ENCODE results near the gene CXorf49. TPM values are rescaled to one million over a fixed set of nuclear protein-coding genes. Genes with fewer than 3 reads are reported as not detected.

Gene CXorf49
- total and polyA plus RNA-seq, 2 donors (not counting 3 experiments of a cell fraction or from before 2014, with no cell fraction given) = not detected

DNA sequence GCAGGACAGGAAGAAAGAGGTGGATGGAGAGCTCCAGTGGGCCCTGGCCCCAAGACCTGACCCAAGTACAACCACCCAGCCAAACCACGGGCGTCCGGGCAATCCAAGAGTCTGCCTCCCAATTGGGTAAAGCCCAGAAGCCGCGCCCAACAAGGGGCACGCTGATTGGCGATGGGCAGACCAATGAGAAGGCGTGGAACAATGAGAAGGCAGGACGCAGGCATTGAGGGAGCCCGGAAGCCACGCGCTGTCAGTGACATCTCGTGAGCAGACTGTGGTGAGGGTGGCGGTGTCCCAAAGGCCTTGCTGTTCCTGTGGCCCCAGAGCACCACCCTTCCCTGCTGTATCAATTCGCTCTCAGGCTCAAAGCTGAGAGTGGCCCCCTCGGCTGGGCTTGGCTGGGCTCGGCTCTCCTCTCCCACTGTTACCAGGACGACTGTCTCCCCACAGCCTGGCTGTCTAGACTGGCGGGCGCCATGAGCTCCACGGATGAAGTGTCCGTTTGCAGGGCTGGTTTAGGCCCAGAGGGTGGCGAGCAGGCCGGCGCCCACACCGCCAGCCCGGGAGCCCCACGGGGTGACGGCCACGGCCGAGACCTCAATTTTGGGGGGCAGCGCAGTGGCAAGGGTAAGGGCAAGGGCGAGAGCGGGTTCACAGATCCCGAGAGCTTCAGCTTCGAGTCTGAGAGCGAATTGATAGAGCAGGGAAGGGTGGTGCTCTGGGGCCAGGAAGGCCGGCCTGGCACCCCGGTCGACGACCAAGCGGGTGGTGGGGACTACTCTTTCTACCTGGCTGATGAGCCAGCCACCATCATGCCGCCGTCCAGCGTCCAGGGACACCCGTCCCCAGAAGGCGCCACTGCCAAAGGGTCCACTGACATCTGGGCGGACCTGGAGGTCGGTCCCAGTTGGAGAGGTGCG is 50.5 kb downstream of the CXorf49 start, which contains the start of gene LOC101059915:
LOC101059915 (plus strand) TSS at position 219 of the 920 bp plus-strand sequence.
- H3K79me2 ChIP-seq (ENCODE audit: control insufficient read depth, insufficient read depth, low read length) = no peaks in the 10 kb centered on the region
- POLR2A ChIA-PET = no interaction called here
- no peak within 1 kb of the TSS for H3K4me2 ChIP-seq (ENCODE audit: insufficient read depth, low read length)
- no peaks in the 10 kb centered on the region for H4K20me1 ChIP-seq (replicated peaks; ENCODE audit: control insufficient read depth, extremely low read depth, insufficient read depth, low read length)
- no TSS peak for BruUV-seq (replicated peaks)
- H3K4me1 ChIP-seq (ENCODE audit: control insufficient read depth, extremely low read depth, insufficient read depth, low read length) = no peaks in the 10 kb centered on the region
- H3K27ac ChIP-seq (ENCODE audit: insufficient read depth, low read depth, low read length) = no peak within 1 kb of the TSS
- no peaks in the 10 kb centered on the region for H3K9me3 ChIP-seq (replicated peaks; ENCODE audit: control insufficient read depth, insufficient read depth, low read length)
- no peak within 1 kb of the TSS for H3K9ac ChIP-seq (replicated peaks; ENCODE audit: extremely low read depth, insufficient read depth, low read length)
- intact Hi-C loops (cut with micrococcal nuclease) = no loop called here
- H3K4me3 ChIP-seq (replicated peaks in 1 of 3; ENCODE audit: insufficient read depth in 1 of 3, low read depth in 1 of 3, low read length in 3 of 3) = no peak within 1 kb of the TSS
- CTCF ChIA-PET = no interaction called here
- H2AFZ ChIP-seq (ENCODE audit: low read depth, low read length) = no peak within 1 kb of the TSS
- no peaks in the 10 kb centered on the region for H3K27me3 ChIP-seq (ENCODE audit: control insufficient read depth in 2 of 2, insufficient read depth in 2 of 2, low read length in 2 of 2)
- FAIRE-seq (no peak), DNase-seq (ENCODE audit: low read depth, low spot score) (no peak)
- TF ChIP-seq POLR2A (IDR thresholded peaks at IDR 0.05; ENCODE audit: low read depth, low read length) = no peak
- no peak for TF ChIP-seq GATA2 (IDR thresholded peaks at IDR 0.05; ENCODE audit: insufficient read depth, insufficient read length, low read depth, low read length)
- TF ChIP-seq POLR2AphosphoS5 (IDR thresholded peaks at IDR 0.05; ENCODE audit: insufficient read depth, low read depth, low read length) = no peak
- TF ChIP-seq JUN (IDR thresholded peaks at IDR 0.05; ENCODE audit: borderline replicate concordance, insufficient read depth, insufficient read length, low read depth) = no peak
- TF ChIP-seq EZH2 (IDR thresholded peaks at IDR 0.05; ENCODE audit: borderline replicate concordance, low read depth, low read length, severe bottlenecking) = no peak
- TF ChIP-seq FOS (IDR thresholded peaks at IDR 0.05; ENCODE audit: borderline replicate concordance, insufficient read depth, low read length) = no peak
- H3K9me1 ChIP-seq (replicated peaks; ENCODE audit: control insufficient read depth, extremely low read depth, insufficient read depth, low read length) = no peaks in the 10 kb centered on the region
- H3K36me3 ChIP-seq (ENCODE audit: control insufficient read depth in 2 of 2, extremely low read depth in 1 of 2, insufficient read depth in 2 of 2, low read length in 2 of 2) = no peaks in the 10 kb centered on the region
- dilution Hi-C loops (cut with MboI; ENCODE audit: extremely low pct_ligation_motif_present, low sequenced_read_pairs) = no loop called here
